C4-2B (cell line): Measurements from ENCODE around the gene MYL10.

Source experiments
- CTCF ChIP-seq: fragments of 450-650 bp; conservative IDR thresholded peaks from 2 replicates; pipeline ENCODE4 v1.5.1; 2017; ENCODE audit warnings: mild to moderate bottlenecking
- ZFX ChIP-seq: fragments of 450-650 bp; IDR thresholded peaks from 2 replicates; pipeline ENCODE4 v1.6.1; 2017

DNA sequence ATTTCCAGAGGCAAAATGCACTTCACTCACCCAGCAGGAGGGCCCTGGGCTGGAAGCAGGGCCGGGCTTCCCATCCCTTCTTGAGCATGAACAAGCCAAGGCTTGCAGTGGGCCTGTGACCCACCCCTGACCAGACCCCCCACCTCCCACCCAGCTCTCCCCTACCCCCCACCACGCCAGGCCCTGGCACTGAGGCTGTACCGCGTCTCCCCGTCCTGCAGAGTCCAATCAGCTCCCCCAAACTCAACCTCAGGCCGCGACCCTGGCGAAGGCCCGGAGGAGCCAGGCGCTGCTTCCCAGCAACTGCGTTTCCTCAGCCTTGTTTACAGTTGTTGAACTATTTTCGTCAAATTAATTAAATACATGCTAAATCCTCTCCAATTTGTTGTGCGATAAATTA is 16.9 kb upstream of the MYL10 start:
- TF ChIP-seq CTCF (no peak), ZFX (no peak)
